ENCODE data around the gene MATK.

MATK gene

GRCh38 chr19:3785451-3785937 lies 687 bp downstream of the MATK start:
- no peak for DNase-seq

- no peak for DNase-seq
These were observed 1.4 kb downstream of the MATK start for GRCh38 chr19:3784607-3785450.

DNA sequence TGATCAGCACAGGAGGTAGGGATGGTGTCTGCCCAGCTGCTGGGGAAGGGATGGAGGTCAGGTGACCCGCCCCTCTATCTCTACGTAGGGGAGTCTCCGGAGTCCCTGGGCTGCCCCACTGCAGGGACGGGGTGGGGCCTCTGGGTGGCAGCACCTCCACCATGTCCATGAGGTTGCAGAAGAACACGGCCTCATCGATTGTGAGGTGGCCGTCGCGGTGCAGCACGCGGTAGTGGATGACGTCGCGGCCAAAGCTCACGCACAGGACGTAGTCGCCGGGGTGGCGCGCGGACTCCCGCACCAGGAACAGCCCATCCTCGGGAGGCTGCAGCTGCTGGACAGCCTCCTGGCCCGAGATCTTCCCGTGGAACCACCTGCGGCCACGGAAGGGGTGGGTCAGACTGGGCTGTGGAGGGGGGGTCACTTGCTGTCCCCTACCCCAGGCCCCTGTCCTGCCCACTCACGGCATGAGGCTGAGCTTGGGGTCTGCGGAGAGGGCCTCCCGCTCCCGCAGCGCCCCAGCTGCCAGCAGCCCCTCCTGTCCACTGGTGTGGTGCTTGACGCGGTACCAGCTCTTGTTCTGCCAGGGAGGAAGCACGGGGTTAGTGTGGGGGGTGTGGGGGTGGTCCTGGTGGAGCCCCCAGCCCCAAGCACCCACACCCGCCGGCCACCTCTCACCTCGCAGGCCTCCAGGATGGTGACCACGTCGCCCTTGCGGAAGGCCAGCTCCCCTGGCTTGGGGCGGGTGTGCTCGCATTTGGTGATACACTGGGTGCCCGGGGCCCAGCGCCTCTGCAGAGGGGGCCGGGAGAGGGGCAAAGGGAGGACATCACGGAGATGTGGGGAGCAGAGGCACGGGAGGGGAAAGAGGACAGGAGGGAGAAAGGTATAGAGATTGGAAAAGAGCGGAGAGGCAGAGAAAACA lies 2.3 kb downstream of the MATK start:
- DNase-seq = peak; percentile 67

DNA sequence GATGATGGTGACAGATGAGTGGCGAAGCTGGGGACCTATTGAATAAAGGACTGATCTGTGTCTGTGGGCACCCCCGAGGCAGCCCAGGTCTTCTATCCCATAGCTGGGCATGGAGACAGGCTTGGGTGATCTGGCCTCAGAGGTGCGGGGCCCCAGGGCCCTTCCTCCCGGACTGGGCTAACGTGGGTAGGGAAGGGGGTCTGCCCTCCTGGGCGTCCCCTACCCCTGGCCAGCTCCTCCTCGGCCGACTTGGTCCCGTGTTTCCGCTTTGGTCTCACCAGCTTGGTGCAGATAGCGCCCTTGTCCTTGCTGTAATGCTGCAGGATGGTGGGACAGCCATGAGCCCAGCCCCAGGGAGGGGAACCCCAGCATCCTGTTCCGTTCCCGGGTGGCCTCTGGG lies 3.3 kb downstream of the MATK start:
- DNase-seq = no peak

DNA sequence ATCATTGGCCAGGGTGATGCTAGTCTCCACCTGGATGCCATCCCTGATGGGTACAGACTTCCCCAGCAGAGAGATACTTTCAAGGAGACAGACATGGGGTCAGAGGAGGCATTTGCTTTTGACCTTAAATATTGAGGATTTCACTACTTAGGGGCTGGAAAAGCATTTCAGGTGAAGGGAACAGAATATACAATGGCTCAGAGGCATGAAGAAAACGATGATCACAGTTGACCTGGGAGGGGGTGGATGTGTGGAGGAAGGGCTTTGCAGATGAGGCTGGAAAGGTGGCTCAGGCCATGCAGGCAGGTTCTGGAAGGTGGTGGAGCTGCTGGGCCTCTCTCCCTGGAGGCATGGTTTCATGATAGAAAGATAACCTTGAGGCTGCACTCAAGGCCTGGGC lies 3.9 kb downstream of the MATK start:
- DNase-seq = no peak

GRCh38 chr19:3781603-3782002 lies 4.6 kb downstream of the MATK start:
- DNase-seq = no peak

DNA sequence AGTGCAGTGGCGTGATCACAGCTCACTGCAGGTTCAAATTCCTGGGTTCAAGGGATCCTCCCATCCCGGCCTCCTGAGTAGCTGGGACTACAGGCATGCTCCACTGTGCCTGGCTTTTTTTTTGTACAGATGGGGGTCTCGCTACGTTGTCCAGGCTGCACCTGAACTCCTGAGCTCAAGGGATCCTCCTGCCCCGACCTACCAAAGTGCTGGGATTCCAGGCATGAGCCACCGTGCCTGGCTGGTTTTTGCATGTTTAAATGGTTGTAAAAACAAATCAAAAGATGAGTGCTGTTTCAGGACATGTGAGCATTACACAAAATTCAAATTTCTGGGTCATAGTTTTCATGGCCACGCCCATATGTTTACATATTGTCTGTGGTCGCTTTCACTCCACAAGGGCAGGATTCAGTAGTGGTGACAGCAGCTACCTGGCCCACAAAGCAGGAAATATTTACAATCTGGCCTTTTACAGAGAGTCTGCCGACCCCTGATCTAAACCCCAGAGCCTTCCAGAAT lies 5.3 kb downstream of the MATK start:
- no peak for DNase-seq

GRCh38 chr19:3778899-3779723 lies 7.1 kb downstream of the MATK start:
- DNase-seq = no peak

- no peak for DNase-seq
These were observed 7.9 kb downstream of the MATK start for GRCh38 chr19:3778104-3778867.

- DNase-seq = no peak
These were observed 9.6 kb downstream of the MATK start for GRCh38 chr19:3776479-3777040.

GRCh38 chr19:3775831-3776230 lies 10.3 kb downstream of the MATK start:
- no peak for DNase-seq

GRCh38 chr19:3775374-3775711 lies 10.8 kb downstream of the MATK start:
- no peak for DNase-seq

GRCh38 chr19:3774621-3775373 lies 11.4 kb downstream of the MATK start:
- no peak for DNase-seq

DNA sequence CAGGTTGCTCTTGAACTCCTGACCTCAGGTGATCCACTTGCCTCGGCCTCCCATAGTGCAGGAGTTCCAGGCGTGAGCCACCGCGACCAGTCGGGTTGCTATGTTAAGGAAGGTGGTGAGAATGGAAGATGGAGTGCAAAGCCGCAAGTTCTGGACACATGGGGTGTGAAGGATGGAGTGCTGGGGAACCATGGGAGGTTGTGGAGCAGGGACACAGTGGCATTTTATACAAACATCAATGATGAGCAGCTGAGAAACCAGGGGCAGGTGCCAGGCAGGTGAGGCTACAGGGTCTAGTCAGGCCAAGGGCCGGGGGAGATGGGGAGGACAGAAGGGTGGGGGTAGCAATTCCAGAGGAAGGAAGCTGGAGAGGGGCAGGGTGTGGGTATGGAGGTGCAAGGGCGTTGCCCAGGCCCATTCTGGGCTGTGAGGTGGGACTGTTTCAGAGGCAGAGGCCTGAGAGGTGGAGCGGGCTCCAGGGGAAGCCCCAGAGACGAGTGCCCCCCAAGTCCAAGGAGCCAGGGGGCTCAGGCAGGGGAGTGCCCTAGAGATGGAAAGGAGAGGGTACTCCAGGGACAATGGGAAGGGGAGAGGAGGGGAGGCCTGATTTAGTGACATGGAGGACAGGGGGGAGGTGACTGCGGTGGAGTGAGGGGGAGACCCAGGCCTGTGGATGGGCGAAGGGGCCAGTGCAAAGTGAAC lies 12.2 kb downstream of the MATK start:
- no peak for DNase-seq

DNA sequence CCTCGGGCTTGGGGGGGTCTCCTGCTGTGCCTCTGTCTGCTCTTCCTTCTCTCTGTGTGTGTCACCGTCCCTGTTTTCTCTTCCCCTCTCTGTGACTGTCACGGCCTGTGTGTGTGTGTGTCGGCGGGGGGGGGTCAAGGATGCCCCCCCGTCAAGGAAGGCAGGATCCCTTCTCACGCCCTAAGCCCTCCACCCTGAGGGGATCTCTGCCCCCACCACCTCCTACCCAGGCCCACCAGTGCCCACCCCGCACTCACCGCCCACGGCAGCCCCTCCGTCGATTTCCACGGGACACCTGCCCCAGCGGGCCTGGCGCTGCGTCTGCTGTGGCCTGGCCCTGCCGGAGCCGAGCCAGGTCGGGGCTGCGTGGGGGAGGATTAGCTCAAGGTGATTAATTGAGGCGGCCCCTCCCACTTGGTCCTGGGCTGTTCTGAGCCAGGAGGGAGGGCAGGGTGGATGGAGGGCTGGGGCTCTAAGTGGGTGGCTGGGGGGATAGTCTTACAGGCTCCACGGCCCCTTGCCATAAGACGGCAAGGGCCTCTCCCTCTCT lies 14.2 kb downstream of the MATK start, which contains the start of gene RAX2:
TSS of gene RAX2 (minus strand) at position 323 of the 550 bp plus-strand sequence. CDS start 486 bp downstream, outside the sequence.
- DNase-seq = no peak

DNA sequence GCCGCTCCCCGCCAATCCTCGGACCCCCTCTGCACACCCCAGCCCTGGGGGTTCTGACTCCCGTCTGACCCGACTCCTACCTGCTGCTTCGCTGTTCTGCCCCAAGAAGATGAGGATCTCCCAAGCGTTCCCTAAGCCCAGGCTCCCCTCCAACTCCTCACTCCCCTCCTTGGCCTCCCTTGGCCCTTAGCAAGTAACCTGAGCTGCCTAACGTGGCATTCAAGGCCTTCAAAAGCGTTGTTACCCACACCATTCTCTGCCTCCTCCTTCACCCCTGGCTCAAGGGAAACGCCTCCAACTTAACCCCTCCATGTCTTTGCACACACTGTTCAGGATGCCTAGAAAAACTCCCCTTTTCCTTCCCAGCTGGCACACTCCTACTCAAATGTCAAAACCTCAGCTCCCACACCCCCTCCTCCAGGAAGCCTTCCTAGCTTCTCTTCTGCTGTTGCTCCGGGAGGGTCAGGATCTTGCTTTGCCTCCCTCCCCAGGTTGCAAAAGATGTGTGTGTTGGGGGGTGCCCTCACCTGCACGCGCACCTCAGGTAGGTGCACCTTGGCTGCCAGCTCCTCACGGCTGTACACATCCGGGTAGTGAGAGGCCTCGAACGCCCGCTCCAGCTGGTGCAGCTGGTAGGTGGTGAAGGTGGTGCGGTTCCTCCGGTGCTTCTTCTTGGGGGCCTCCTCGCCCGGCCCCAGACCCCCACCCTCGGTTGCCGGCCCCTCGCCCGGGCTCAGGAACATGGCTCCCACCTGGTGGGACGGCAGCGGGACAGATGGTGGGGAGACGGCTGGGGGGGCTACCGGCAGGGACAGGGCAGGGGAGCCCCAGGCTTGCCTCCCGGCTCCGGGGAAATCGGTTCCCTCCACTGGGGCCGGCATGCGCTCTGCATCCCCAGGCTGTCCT lies 14.9 kb downstream of the MATK start:
- no peak for DNase-seq

DNA sequence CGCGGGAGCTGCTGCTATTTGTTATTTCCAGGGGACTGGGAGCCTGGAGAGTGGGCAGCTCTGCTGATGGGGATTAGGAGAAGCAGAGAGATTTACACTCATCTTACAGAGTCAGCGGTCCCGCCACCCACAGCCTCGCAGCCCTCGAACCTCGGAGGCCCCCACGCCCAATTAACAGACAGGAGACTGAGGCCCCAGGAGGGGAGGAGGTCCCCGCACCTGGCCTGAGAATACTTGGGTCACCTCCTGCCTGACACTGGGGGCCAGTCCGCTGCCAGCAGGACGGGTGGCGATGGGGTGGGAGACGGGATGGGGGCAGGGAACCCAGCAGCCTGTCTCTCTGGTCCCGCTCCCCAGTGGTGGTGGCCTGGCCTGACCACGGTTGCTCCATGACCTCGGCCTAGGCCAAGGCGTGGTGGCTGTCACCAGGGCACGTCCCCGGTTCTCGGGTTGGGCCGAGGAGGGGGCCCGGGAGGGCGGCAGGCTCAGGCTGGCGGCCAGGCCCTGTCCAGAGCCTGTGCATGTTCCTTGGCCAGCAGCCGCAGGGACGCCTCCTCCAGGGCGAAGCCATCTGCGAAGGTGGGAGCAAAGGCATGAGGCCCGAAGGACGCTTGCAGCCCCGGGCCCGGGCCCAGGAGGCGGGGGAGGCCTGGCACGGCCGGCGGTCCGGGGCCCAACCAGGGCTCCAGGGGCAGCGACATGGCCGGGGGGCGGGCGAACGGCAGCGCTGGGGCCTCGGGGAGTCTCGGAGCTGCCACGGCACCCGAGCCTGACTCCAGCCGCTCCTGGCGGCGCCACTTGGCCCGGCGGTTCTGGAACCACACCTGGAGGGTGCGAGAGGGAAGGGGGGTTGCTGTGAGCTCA lies 15.8 kb downstream of the MATK start:
- no peak for DNase-seq

DNA sequence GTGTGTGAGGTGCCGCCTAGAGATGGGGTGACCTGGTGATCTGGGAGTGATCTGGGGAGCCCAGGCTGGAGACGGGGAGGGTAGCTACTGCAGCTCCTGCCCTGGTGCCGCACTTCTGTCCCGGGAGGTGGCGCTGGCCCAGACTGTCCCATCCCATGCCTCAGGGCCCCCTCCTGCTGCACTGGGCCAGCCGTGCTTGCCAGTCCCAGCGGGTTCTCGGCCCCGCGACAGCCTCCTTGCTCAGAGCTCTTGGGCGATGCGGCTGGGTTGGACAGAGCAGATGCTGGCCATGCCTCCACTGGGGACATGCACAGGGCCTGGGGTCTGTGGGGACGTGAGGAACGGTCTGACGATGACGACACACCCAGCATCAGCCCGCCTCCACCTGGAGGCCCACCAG lies 16.7 kb downstream of the MATK start:
- no peak for DNase-seq

Measured in DMS53 (cell line).